Neural progenitor cell (in vitro differentiated cells): ENCODE data around the gene TRIM75. TPM values are rescaled to one million over a fixed set of nuclear protein-coding genes. Genes with fewer than 3 reads are reported as not detected.

Source experiments
- DNase-seq: peaks from one replicate; pipeline ENCODE4 v3.0.0-alpha.2; 2016; ENCODE audit warnings: low spot score
- H2AFZ ChIP-seq: fragments of 200-600 bp; sonication (generic); replicated peaks from 2 replicates; pipeline ENCODE4 v1.6.1; 2016; ENCODE audit warnings: antibody characterized with exemption
- H3F3A ChIP-seq: fragments of 200-600 bp; sonication (generic); 2 replicates; pipeline ENCODE4 v1.6.1; 2016; ENCODE audit warnings: antibody characterized with exemption, low read depth
- H3K27ac ChIP-seq: fragments of 200-600 bp; sonication (generic); 2 replicates; pipeline ENCODE4 v1.5.1; 2016; ENCODE audit warnings: mild to moderate bottlenecking
- H3K27me3 ChIP-seq: fragments of 200-600 bp; sonication (generic); 2 replicates; pipeline ENCODE4 v1.6.1; 2016; ENCODE audit warnings: mild to moderate bottlenecking, moderate library complexity
- H3K36me3 ChIP-seq: fragments of 200-600 bp; sonication (generic); 2 replicates; pipeline ENCODE4 v1.5.1; 2016
- H3K4me1 ChIP-seq: fragments of 200-600 bp; sonication (generic); 2 replicates; pipeline ENCODE4 v1.6.1; 2016; ENCODE audit warnings: mixed run types
- H3K4me2 ChIP-seq: fragments of 200-600 bp; sonication (generic); 2 replicates; pipeline ENCODE4 v1.6.1; 2016
- H3K4me3 ChIP-seq: fragments of 200-600 bp; sonication (generic); 2 replicates; pipeline ENCODE4 v1.5.1; 2016
- H3K79me2 ChIP-seq: fragments of 200-600 bp; sonication (generic); 2 replicates; pipeline ENCODE4 v1.6.1; 2016; ENCODE audit warnings: low read depth
- H3K9ac ChIP-seq: fragments of 200-600 bp; sonication (generic); 2 replicates; pipeline ENCODE4 v1.6.1; 2016
- H3K9me3 ChIP-seq: fragments of 200-600 bp; sonication (generic); 2 replicates; pipeline ENCODE4 v1.5.1; 2016; ENCODE audit warnings: low read depth
- H4K20me1 ChIP-seq: fragments of 200-600 bp; sonication (generic); 2 replicates; pipeline ENCODE4 v1.6.1; 2016; ENCODE audit warnings: low read depth
- H3K27ac Mint-ChIP-seq: 3 replicates; pipeline ENCODE4 v1.8.0; 2021; ENCODE audit warnings: mixed read lengths
- H3K27me3 Mint-ChIP-seq: 2 replicates; pipeline ENCODE4 v1.8.0; 2022; ENCODE audit warnings: low read depth, mild to moderate bottlenecking, inconsistent platforms, moderate library complexity, mixed read lengths; ENCODE audit not compliant: insufficient read depth
- H3K36me3 Mint-ChIP-seq: 3 replicates; pipeline ENCODE4 v1.8.0; 2021; ENCODE audit warnings: mixed read lengths
- H3K4me1 Mint-ChIP-seq: 3 replicates; pipeline ENCODE4 v1.8.0; 2021; ENCODE audit warnings: mixed read lengths
- H3K4me3 Mint-ChIP-seq: 3 replicates; pipeline ENCODE4 v1.8.0; 2021; ENCODE audit warnings: mild to moderate bottlenecking, moderate library complexity, mixed read lengths
- H3K9me3 Mint-ChIP-seq: 3 replicates; pipeline ENCODE4 v1.8.0; 2020; ENCODE audit warnings: mixed read lengths
- CTCF ChIP-seq: fragments of 200-600 bp; sonication (generic); IDR thresholded peaks from 2 replicates; pipeline ENCODE4 v1.5.1; 2017; ENCODE audit warnings: antibody characterized with exemption, mild to moderate bottlenecking
- EZH2 ChIP-seq: fragments of 200-600 bp; sonication (generic); IDR thresholded peaks from 2 replicates; pipeline ENCODE4 v1.6.1; 2017; ENCODE audit warnings: antibody characterized with exemption, mild to moderate bottlenecking, moderate library complexity
- EZH2phosphoT487 ChIP-seq: fragments of 200-600 bp; sonication (generic); IDR thresholded peaks from 2 replicates; pipeline ENCODE4 v1.6.1; 2017; ENCODE audit warnings: antibody characterized with exemption
- total RNA-seq: library from RNA; depleted of rRNA; stranded (reverse); fragments of >200 nt; gene quantifications from 2 replicates; pipeline ENCODE4 v1.2.3, GENCODE V29; 2015; ENCODE audit warnings: low replicate concordance

Gene TRIM75
- total RNA-seq: not detected in 2 replicates

GRCh38 chr4:165053645-165054044 lies at the start of gene TRIM75:
TSS of gene TRIM75 (plus strand) at chr4:165053866. CDS start at chr4:165059148, 5,282 bp downstream.
- Mint-ChIP-seq H3K36me3 (no peaks in the 10 kb centered on the region), H3K4me3 (no peak within 1 kb of the TSS), H3K27me3 (peaks cover 2% of the 10 kb centered on the region), H3K9me3 (no peaks in the 10 kb centered on the region), H3K4me1 (peaks cover 4% of the 10 kb centered on the region), H3K27ac (no peak within 1 kb of the TSS)
- Histone ChIP-seq H3K4me3 (no peak within 1 kb of the TSS), H3K79me2 (no peaks in the 10 kb centered on the region), H3K4me2 (no peak within 1 kb of the TSS), H3F3A (no peaks in the 10 kb centered on the region), H3K27me3 (no peaks in the 10 kb centered on the region), H3K9me3 (no peaks in the 10 kb centered on the region), H3K36me3 (no peaks in the 10 kb centered on the region), H2AFZ (no peak within 1 kb of the TSS), H3K9ac (no peak within 1 kb of the TSS), H3K4me1 (no peaks in the 10 kb centered on the region), H3K27ac (no peak within 1 kb of the TSS), H4K20me1 (no peaks in the 10 kb centered on the region)
- TF ChIP-seq CTCF (no peak), EZH2phosphoT487 (no peak), EZH2 (no peak)
- DNase-seq: no peak

GRCh38 chr4:165005352-165005925 lies 48.2 kb upstream of the TRIM75 start:
- peak overlapping the region; percentile 12 for H2AFZ ChIP-seq

GRCh38 chr4:165006456-165006855 lies 47.2 kb upstream of the TRIM75 start:
- Mint-ChIP-seq H3K4me3 (no peak overlapping the region), H3K36me3 (no peaks in the 10 kb centered on the region), H3K9me3 (peaks cover 3% of the 10 kb centered on the region), H3K4me1 (peaks cover 17% of the 10 kb centered on the region), H3K27me3 (peaks cover 2% of the 10 kb centered on the region), H3K27ac (peak overlapping the region; percentile 39)
- no peaks in the 10 kb centered on the region for H4K20me1 ChIP-seq
- no peak overlapping the region for H3K4me3 ChIP-seq
- no peaks in the 10 kb centered on the region for H3F3A ChIP-seq
- peak overlapping the region; percentile 45 for H2AFZ ChIP-seq
- no peak overlapping the region for H3K9ac ChIP-seq
- H3K4me2 ChIP-seq: no peak overlapping the region
- no peak overlapping the region for H3K27ac ChIP-seq
- H3K9me3 ChIP-seq: no peaks in the 10 kb centered on the region
- H3K36me3 ChIP-seq: no peaks in the 10 kb centered on the region
- no peak for TF ChIP-seq EZH2
- no peak for TF ChIP-seq CTCF
- TF ChIP-seq EZH2phosphoT487: no peak
- no peak for DNase-seq
- peaks cover 4% of the 10 kb centered on the region for H3K4me1 ChIP-seq
- H3K79me2 ChIP-seq: no peaks in the 10 kb centered on the region
- no peaks in the 10 kb centered on the region for H3K27me3 ChIP-seq

More at GRCh38 chr4:165005352-165005925, 48.2 kb upstream of the TRIM75 start:
- Histone ChIP-seq H3K36me3 (no peaks in the 10 kb centered on the region), H3K4me2 (no peak overlapping the region), H3K9ac (no peak overlapping the region), H3K4me3 (no peak overlapping the region), H3K27me3 (no peaks in the 10 kb centered on the region), H4K20me1 (no peaks in the 10 kb centered on the region), H3K9me3 (no peaks in the 10 kb centered on the region), H3K79me2 (no peaks in the 10 kb centered on the region), H3K4me1 (peaks cover 4% of the 10 kb centered on the region), H3F3A (no peaks in the 10 kb centered on the region), H3K27ac (no peak overlapping the region)
- Mint-ChIP-seq H3K4me3 (no peak overlapping the region), H3K27me3 (no peaks in the 10 kb centered on the region), H3K9me3 (peaks cover 3% of the 10 kb centered on the region), H3K4me1 (peaks cover 17% of the 10 kb centered on the region), H3K36me3 (no peaks in the 10 kb centered on the region), H3K27ac (no peak overlapping the region)
- DNase-seq: no peak
- TF ChIP-seq EZH2: no peak
- no peak for TF ChIP-seq EZH2phosphoT487
- no peak for TF ChIP-seq CTCF
